ENCODE data around the gene BABAM1.

DNA sequence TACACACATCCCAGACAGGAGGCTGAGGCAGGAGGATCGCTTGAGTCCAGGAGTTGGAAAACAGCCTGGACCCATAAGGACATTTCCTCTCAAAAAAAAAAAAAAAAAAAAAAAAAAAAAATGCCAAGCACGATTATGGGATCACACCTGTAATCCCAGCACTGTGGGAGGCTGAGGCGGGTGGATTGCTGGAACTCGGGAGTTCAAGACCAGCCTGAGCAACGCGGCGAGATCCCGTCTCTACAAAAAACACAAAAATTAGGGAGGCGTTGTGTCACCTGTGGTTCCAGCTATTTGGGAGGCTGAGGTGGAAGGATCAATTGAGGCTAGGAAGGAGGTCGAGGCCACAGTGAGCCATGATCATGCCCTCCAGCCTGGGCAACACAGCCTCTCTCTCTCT, 42.2 kb upstream of the BABAM1 start:
- TF ChIP-seq, protein P1, sequence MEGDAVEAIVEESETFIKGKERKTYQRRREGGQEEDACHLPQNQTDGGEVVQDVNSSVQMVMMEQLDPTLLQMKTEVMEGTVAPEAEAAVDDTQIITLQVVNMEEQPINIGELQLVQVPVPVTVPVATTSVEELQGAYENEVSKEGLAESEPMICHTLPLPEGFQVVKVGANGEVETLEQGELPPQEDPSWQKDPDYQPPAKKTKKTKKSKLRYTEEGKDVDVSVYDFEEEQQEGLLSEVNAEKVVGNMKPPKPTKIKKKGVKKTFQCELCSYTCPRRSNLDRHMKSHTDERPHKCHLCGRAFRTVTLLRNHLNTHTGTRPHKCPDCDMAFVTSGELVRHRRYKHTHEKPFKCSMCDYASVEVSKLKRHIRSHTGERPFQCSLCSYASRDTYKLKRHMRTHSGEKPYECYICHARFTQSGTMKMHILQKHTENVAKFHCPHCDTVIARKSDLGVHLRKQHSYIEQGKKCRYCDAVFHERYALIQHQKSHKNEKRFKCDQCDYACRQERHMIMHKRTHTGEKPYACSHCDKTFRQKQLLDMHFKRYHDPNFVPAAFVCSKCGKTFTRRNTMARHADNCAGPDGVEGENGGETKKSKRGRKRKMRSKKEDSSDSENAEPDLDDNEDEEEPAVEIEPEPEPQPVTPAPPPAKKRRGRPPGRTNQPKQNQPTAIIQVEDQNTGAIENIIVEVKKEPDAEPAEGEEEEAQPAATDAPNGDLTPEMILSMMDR (IDR thresholded peaks at IDR 0.05), result no peak
- no peak for TF ChIP-seq POLR2A (IDR thresholded peaks at IDR 0.05)

Measured in uterus (tissue), 2 donors.